Thoracic aorta (tissue), 2 donors: Measurements from ENCODE around the gene LMBR1. TPM values are rescaled to one million over a fixed set of nuclear protein-coding genes. Genes with fewer than 3 reads are reported as not detected.

Experiments used
- ATAC-seq: fragments of 150-250 bp; one replicate; pipeline ENCODE4 v1.8.0; 2017; ENCODE audit warnings: low read depth; ENCODE audit not compliant: insufficient number of reproducible peaks, low FRiP score
- DNase-seq: peaks from one replicate; pipeline ENCODE4 v3.0.0-alpha.2; 2020; ENCODE audit warnings: low spot score
- H3K27ac ChIP-seq, 2 donors: fragments of 200-600 bp; sonication (generic); 1 replicate in 1 of 2; 2 replicates in 1 of 2; pipeline ENCODE4 v1.5.1; 2016; ENCODE audit warnings: mild to moderate bottlenecking in 2 of 2, moderate library complexity in 2 of 2
- H3K27me3 ChIP-seq: fragments of 200-600 bp; sonication (generic); replicated peaks from 2 replicates; pipeline ENCODE4 v1.6.0; 2016; ENCODE audit warnings: mild to moderate bottlenecking; ENCODE audit not compliant: insufficient read depth
- H3K36me3 ChIP-seq: fragments of 200-600 bp; sonication (generic); one replicate; pipeline ENCODE4 v1.5.1; 2016
- H3K4me1 ChIP-seq, 2 donors: fragments of 200-600 bp; sonication (generic); 1 replicate in 1 of 2; 2 replicates in 1 of 2; pipeline versions ENCODE4 v1.5.1 to v1.6.0; 2016; ENCODE audit warnings: low read depth in 2 of 2, mild to moderate bottlenecking in 1 of 2; ENCODE audit not compliant: control insufficient read depth in 1 of 2
- H3K4me3 ChIP-seq: fragments of 200-600 bp; sonication (generic); 2 replicates; pipeline ENCODE4 v1.5.1; 2016; ENCODE audit warnings: mild to moderate bottlenecking
- H3K9me3 ChIP-seq: fragments of 200-600 bp; sonication (generic); 2 replicates; pipeline ENCODE4 v1.5.1; 2016
- total RNA-seq, 2 donors: library from RNA; depleted of rRNA; stranded (reverse); fragments of >200 nt; gene quantifications; one replicate each; pipeline versions ENCODE4 v1.1.0 to v1.2.3, GENCODE V29; 2016
- TF ChIP-seq, protein P1 (sequence below): fragments of 200-600 bp; sonication (generic); IDR thresholded peaks from one replicate; pipeline ENCODE4 v1.5.1; 2019; ENCODE audit warnings: antibody characterized with exemption

Gene LMBR1
- total RNA-seq, 2 donors from 2014 or later: 54.3 to 56.6 TPM

DNA sequence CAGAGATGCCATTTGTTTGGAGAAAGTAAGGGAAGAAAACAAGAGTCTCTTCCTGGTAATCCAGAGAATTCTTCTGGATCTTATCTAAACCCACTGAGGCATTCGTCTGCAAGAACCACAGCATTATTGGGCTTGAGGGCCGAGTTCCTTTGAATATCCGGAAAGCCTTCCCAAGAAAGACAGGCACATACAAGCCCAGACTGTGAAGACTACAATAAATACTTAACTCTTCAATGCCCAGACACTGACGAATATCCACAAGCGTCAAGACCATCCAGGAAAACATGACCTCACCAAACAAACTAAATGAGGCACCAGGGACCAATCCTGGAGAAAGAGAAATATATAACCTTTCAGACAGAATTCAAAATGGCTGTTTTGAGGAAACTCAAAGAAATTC lies 153.4 kb downstream of the LMBR1 start:
- ATAC-seq (no peak), DNase-seq (no peak)
- no peak overlapping the region for H3K4me3 ChIP-seq
- TF ChIP-seq, protein P1, sequence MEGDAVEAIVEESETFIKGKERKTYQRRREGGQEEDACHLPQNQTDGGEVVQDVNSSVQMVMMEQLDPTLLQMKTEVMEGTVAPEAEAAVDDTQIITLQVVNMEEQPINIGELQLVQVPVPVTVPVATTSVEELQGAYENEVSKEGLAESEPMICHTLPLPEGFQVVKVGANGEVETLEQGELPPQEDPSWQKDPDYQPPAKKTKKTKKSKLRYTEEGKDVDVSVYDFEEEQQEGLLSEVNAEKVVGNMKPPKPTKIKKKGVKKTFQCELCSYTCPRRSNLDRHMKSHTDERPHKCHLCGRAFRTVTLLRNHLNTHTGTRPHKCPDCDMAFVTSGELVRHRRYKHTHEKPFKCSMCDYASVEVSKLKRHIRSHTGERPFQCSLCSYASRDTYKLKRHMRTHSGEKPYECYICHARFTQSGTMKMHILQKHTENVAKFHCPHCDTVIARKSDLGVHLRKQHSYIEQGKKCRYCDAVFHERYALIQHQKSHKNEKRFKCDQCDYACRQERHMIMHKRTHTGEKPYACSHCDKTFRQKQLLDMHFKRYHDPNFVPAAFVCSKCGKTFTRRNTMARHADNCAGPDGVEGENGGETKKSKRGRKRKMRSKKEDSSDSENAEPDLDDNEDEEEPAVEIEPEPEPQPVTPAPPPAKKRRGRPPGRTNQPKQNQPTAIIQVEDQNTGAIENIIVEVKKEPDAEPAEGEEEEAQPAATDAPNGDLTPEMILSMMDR: no peak
- H3K27ac ChIP-seq: no peak overlapping the region
- H3K4me1 ChIP-seq: no peaks in the 10 kb centered on the region
- no peaks in the 10 kb centered on the region for H3K36me3 ChIP-seq
- H3K9me3 ChIP-seq: peaks cover 2% of the 10 kb centered on the region
- no peaks in the 10 kb centered on the region for H3K27me3 ChIP-seq

DNA sequence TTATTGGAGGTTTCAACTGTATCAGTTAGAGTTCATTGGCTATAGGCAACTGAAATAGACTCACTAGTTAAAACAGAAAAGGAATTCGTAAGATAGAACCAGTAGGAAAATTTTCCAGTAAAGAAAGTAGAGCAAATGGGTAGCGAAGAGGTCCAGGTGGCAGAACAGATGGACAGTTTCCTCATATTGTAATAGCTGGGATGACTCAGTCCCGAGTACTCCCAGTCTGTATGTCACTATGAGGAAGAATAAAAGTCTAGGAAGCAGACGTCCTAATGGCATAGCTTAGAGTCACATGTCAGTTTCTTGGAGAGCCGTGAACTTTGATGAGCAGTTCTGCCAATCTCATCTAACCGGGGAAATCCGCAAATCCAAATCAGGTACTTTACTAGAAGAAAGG lies 157.1 kb downstream of the LMBR1 start:
- DNase-seq (no peak), ATAC-seq (no peak)
- Histone ChIP-seq H3K36me3 (peaks cover 4% of the 10 kb centered on the region), H3K4me3 (no peak overlapping the region), H3K9me3 (peaks cover 2% of the 10 kb centered on the region), H3K4me1 (no peaks in the 10 kb centered on the region), H3K27me3 (no peaks in the 10 kb centered on the region), H3K27ac (no peak overlapping the region)
- TF ChIP-seq, protein P1: no peak

DNA sequence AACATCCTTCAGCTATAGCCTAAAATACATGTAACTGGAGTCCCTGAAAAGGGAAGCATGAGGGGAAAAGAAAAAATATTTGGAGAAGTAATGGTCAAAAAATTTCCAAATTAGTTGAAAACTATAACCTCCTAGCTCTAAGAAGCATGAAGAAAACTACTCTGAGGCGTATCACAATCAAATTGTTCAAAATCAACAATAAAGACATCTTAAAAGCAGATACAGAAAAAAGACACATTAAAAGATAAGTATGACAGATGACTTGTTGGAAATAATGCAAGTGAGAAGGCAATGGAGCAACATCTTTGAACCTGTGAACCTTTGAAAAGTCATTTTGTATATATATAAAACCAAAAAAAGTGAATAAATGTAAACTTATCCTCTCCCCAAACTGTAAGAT lies 159.3 kb downstream of the LMBR1 start:
- TF ChIP-seq, protein P1: no peak
- Histone ChIP-seq H3K9me3 (peaks cover 2% of the 10 kb centered on the region), H3K27me3 (no peaks in the 10 kb centered on the region), H3K36me3 (peaks cover 4% of the 10 kb centered on the region), H3K27ac (no peak overlapping the region), H3K4me1 (no peaks in the 10 kb centered on the region), H3K4me3 (no peak overlapping the region)
- DNase-seq: no peak
- ATAC-seq: no peak

DNA sequence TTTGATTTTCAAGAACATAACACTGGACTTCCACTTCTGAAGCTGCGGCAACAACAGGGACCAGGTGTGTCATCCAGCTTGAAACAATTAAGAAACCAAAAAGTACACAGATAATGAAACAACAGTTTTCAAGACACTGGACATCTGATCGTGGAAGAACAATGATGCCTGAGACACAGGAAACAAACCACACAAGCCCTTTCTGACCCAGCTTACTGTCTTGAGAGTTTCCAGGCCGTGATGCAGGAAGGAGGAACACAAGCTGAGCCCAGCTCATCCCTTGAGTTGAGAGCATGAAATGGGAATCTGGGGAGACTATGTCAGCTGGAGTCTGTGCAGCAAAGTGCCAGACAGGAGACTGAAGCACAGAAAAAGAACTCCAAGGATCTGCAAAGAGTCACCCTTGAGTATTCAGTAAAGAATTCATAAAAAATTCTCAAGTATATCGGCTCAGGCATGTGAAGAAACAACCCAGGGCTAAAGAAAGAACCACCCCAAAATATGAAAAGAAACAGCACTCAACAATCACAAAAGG lies 160.8 kb downstream of the LMBR1 start:
- Histone ChIP-seq H3K27ac (no peak overlapping the region), H3K27me3 (no peaks in the 10 kb centered on the region), H3K4me1 (no peaks in the 10 kb centered on the region), H3K36me3 (peaks cover 4% of the 10 kb centered on the region), H3K4me3 (no peak overlapping the region), H3K9me3 (peaks cover 2% of the 10 kb centered on the region)
- TF ChIP-seq, protein P1: no peak
- DNase-seq (no peak), ATAC-seq (no peak)

DNA sequence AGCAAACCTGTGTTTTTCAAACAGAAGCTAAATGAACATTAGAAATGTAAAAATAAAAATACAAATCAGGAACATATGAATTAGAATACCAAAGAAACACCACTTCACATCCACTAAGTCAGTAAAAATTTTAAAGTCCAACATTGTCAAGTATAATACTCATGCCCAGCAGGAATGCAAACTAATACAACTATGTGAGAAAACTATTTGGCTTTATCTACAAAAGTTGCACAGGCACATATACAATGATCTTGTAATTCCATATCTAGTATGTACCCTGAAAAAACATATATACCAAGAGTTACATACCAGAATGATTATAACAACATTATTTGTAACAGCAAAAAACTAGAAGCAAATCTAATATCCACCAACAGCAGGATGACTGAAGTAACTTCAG lies 161.3 kb downstream of the LMBR1 start:
- peaks cover 4% of the 10 kb centered on the region for H3K36me3 ChIP-seq
- TF ChIP-seq, protein P1: no peak

More for the DNA sequence above, 161.3 kb downstream of the LMBR1 start:
- peaks cover 2% of the 10 kb centered on the region for H3K9me3 ChIP-seq
- no peak overlapping the region for H3K27ac ChIP-seq
- H3K4me1 ChIP-seq: no peaks in the 10 kb centered on the region
- DNase-seq (no peak), ATAC-seq (no peak)
- no peaks in the 10 kb centered on the region for H3K27me3 ChIP-seq
- H3K4me3 ChIP-seq: no peak overlapping the region
